Embryonic facial prominence (tissue), 1 donor: Measurements from ENCODE around the gene GREB1L.
"Not testable (repeated sequence)": the region's sequence is repeated elsewhere in the genome, so short reads cannot be mapped to it uniquely, and the experiment has no call there.

Source experiments
- DNase-seq: peaks from one replicate; pipeline ENCODE4 v3.0.0-alpha.2; 2016; ENCODE audit errors: extremely low spot score

Gene GREB1L

DNA sequence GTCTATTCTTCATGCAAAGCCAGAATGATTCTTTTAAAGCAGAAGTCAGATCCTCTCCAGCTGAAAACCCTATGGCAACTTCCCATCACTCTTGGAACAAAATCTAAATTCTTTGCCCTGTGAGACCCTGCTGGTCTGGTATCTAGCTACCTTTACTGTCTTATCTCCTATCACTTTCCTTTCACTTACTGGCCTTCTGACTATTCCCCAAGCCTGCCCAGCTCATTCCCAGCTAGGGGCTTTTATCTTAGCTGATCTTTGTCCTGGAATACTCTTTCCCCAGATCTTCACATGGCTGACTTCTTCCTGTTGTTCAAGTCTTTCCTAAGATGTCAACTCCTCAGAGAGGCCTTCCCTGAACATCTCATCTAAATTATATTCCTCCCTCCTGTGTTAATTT, 63.6 kb downstream of the GREB1L start:
- DNase-seq, result no peak

DNA sequence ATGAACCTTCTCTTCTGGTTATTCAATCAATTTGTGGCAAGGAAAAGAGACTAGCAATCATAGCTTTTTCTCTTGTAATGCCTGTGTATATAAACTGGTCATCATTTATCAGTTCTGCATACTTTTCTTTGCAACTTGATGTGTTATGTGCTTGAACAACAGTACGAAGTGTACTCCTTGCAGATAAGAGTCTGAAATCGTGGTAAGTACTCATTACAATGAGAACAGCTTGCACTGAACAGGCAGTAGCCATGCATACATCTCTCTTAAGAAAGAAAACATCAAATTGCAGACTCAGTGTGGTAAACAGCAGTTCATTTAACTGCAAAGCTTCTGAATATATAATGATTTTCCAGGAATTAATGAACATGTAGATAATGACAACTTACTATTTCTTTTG, 64.3 kb downstream of the GREB1L start:
- DNase-seq, result no peak

DNA sequence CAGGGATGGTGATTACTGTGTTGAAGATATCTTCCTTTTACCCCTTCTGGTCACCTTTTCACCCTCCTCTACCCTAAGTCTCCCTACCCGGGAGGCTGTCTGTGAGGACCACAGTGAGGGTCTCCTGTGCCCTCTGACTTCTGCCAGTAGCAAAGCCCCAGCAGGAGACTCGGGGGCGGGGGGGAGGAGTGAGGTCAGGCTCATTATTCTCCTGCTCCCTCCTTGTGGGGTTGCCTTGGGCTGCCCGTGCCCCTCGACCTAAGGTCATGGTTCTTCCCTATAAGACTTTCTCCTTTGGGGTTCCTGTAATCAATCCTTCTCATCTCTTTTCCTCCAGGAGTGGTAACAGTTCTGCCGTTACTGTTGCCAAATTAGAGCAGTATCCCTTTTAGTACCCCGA, 65.5 kb downstream of the GREB1L start:
- DNase-seq, result no peak

DNA sequence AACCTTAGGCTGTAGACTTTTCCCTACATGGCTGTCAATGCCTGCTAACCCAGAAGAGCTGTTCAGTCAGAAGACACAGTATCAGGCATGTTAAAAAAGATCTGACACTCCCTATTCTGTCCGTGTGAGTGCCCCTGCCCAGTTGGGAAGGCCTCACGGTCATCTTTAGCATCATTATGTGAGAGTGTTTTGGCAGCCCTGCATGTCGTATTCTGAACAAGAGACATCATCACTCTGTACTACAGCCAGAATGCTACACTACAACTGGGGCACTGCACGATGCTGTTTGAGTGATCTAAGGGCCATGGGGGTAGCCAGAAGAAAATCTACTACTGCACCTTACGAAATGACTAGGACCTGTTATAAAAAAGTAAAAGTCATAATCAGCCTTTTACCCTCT, 67.2 kb downstream of the GREB1L start:
- DNase-seq, result no peak

DNA sequence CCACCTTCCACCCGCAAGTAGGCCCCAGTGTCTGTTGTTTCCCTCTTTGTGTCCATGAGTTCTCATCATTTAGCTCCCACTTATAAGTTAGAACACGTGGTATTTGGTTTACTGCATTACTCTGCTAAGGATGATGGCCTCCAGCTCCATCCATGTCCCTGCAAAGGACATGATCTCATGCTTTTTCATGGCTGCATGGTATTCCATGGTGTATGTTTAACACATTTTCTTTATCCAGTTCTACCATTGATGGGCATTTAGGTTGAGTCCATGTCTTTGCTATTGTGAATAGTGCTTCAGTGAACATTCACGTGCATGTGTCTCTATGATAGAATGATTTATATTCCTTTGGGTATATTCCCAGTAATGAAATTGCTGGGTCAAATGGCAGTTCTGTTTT, 69.9 kb downstream of the GREB1L start:
- DNase-seq, result not testable (repeated sequence)

DNA sequence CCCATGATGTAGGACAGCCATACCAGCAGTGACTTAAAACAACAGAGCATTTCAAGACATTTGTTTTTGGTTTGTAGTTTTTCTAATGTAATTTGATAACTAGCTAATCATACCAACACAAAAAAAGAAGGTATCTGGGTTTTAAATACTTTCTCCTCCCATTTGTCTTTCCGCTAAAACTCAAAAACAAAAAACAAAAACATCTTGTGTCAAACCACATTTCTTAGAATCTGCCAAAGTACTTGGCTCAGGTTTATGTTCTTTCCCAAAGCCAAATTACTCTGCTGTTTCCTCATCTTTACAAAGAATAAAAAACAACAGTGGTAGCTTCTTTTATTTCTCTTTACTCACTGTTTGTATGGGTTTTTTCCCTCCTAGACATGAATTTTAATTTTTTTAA, 71.5 kb downstream of the GREB1L start:
- no peak for DNase-seq

DNA sequence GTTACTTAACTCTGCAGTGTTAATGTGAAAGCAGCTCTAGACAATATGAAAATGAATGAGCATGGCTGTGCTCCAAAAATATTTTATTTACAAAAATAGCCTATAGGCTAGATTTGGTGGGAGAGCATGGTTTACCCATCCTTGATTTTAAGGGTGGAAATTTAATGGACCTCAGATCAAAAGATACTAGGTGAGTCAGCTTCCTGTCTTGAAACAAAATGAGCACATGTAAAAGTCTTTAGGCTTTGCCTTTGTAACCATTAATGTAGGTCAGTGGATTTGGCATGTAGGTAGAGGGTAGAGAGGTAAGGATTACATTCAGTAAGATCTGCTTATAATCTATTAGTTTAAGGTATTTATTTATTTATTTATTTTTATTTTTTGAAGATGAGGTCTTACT, 72.7 kb downstream of the GREB1L start:
- no peak for DNase-seq

DNA sequence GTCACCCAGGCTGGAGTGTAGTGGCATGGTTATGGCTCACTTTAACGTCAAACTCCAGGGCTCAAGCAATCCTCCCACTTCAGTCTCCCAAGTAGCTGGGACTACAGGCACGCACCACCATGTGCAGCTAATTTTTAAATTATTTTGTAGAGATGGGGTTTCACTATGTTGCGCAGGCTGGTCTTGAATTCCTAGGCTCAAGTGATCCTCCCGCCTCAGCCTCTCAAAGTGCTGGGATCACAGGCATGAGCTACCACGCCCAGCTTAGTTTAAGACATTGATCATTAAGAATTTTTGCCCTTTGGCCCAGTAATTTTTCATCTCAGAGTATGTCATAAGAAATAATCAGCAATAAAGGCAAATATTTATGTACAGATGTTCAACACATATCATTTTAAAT, 73.1 kb downstream of the GREB1L start:
- not testable (repeated sequence) for DNase-seq

DNA sequence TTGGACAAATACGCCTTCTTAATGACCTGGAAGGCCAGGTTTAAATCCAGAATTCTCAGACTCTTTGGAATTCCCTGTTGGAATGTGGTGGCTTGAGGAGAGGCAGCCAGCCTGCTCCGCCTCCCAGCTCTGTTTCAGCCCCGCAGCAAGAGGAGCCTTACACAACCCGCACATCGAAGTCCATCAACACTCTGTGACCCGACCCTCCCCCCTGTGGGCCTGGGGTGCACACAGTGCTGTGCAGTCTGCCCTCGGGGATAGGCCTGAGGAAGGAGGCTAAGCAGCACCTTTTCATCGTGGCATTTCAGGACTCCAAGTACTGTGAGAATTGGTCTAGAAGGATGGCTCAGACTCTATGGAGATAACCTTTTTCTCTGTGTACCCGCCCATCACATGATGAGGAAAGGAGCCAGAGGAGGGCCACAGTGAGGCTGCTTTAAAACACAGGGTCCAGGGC, 73.7 kb downstream of the GREB1L start:
- no peak for DNase-seq

DNA sequence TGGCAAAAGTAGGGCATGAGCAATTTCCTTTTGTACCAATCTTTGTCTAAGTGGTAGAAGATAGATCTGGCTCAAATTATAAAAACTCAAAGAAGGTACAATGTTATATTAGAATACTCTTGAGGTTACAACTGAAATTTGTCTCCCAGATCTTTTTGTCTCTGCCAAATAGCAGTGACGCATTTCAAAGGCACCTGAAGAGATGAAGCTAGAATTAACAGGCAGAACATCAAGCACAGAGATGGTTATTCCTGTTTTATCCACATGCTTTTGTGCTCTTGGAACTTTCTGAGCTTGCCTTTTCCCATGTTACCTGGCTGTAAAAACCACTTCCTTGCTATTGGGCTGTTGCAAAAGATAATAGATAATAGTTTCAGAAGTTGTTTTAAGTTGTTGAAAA, 74.3 kb downstream of the GREB1L start:
- no peak for DNase-seq

DNA sequence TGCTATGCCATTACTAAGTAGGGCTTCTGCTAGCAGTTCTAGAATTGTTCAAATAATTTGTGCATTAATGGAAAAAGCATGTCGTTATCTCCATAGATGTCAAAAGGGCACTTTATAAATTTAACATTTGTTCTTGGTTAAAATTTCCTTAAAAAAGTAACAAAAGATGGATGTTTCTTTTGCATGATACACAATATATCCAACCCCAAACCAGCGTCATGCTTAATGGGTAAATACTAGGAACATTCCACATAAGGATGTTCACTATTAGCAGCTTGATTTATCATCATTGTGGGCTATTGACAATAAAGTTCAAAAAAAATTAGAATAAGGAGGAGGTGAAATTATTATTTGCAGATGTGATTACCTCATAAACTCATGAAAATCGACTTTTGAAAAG, 79.7 kb downstream of the GREB1L start:
- DNase-seq, result no peak

DNA sequence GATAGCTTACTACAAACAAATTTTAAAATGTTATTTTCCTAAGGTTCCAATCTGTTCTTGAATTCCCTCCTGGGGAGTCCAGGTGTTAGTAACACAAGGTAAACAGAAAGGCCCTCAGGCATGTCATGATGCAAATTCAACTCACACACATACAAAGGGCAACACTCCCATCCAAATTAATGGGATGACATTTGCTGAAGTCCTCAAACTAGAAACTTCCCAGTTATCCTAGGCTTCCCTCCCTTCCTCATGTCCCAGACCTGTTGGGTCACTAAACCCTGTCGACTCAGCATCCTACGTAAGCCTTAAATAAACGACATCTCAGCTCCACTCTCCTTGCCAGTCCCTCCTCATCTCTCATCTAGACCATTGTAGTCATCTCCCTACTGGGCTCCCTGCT, 85.1 kb downstream of the GREB1L start:
- DNase-seq, result no peak

DNA sequence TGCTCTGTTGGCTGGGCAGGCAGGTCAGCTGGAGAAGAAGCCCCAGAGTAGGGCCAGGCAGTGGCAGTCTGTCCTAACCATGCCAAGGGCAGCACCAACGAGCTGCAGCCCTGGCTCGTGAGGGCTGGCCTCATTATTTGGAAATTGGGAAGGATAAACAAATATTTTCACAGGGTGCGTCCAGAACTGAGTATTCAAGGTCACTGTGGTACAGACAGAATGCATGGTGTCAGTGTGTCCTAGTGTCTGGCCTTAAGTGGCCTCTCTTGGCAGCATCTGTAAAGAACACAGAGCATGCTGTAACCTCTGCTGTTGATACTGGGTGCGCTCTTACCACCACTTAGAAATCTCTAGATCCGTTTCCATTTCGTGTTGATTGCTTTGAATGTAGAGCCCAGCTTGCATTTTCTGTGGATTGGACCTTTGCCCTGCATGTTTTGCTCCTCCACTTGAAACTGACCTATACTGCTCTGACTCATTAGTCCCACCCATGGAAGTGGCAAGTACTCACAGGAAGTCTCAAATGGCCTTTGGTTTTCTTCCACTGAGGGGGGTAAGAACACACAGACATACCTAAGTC, 88.2 kb downstream of the GREB1L start:
- no peak for DNase-seq

DNA sequence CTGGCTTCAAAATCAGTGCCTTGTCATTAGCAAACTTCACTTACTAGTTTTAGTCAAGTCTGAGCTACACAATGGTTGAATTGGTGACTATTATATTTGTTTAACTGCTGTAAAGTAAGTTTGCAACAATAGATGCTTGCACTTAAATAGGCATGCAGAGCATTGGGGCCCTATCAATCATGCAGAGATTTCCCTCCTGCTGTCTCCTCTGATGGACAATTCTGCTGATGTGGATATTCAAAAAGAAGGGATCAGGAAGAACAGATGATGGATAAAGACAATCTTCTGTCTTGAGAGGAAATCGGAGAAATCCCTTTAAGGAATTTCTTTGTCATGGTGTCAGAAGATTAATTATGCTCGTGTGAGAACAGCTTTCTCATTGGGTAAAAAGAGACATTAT, 89.0 kb downstream of the GREB1L start:
- DNase-seq, result no peak

DNA sequence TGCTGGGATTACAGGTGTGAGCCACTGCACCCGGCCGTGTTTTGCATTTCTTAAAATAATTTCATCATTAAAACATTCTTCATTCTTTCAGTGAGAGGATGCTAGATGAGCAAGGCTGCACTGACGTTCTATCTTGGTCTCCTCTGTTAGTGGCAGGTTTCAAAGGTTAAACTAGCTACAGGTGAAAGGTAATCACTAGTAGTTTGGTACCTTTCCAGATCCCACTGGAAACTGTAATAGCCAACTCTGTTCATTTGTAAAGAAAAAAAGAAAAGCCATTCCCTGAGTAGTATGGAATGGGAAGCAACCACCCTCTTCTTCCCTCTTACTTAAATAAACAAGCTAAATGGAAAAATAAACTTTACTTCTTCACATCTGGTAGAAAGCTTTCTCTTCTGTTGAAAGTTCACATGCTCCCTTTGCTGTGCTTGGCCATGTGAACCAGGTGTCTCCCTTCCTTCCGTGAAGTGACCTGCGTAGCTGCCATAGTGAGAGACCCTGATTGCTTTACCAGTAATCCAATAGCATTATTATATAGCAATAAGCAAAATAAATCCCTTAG, 94.0 kb downstream of the GREB1L start:
- no peak for DNase-seq

DNA sequence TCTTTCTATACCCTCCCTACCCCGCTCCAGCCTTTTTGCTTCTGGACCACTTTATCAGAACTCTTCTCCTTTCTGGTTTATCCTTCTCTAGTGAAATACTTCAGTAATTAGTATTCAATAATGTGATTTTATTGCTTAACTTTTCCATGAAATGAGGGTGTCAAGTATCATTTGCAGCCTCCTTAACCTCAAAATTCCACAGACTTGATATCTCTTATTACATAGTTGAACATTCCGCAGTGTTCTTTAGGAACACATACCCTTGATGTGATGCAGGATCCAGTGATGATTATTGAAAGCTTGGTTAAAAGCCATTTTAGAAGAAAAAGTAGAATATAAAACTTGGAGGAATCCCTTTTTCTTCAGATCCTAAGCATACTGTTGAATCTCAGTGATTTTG, 94.8 kb downstream of the GREB1L start:
- no peak for DNase-seq

DNA sequence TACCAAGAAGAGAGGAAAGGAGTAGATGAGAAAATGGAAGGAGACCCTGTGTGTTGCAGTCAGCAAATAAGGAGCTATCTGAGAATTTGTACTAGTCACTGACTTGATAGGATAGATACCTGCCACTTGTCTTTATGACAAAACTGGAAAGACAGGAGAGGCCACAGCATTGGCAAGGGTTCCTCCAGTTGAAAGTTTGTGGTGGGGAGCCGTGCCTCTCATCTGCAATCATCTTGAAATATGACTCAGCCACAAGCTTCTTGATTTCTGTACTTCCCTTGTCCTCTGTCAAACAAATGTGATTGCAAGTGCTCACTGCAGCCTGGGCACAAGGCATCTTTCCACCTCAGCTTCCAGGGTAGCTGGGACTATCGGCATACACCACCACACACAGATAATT, 99.1 kb downstream of the GREB1L start:
- no peak for DNase-seq

DNA sequence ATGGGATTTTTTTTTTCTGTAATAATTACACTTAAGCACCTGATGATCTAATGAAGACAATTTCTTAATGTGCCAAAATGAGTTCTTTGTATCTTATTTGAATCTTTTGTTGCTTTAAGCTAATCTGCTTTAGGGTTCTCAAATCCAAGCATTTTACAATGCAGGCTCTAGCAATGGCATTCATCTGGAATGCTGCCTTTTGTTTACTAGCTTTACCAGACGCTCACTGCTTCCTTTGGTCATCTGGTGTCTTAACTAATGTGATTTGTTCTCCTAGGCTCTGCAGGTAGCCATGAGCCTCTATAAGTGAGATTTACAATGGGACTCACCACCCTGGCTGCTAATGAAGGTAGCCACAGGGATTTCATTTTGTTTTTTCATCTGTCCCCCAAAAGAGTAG, 100.3 kb downstream of the GREB1L start:
- no peak for DNase-seq

DNA sequence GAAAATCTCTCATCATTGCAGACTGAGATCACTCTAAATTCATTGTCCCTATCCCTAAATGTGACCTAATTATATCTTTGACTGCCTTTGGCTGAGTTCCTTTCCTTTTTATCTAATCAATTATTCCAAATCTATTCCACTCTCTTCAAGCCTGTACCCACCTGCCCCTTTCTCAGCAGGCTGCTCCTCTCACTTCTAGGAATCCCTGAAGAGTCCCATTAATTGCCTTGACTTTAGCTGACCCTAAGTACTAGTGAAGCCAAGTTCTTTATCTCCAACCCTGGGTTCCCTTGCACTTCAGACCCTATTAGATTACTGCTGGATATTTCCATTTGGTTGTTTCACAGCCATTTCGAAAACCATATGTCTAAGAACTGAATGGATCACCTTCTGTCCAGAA, 102.8 kb downstream of the GREB1L start:
- DNase-seq, result no peak

DNA sequence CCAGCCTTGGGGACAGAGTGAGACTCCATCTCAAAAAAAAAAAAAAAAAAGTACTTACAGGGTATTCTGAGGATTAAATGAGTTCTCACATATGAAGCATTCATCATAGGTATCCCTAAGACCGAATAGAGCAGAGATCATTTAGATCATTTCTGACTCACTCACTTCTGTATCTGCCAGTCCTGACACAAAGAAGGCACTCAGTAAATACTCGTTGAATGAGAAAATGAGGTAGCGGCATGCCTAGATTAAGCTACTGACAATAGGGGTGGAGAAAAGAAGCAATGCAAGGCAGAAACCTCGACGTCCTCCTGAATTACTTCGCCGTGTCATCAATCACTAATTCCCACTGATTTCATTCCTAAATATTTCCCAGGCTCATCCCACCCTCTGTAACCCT, 103.8 kb downstream of the GREB1L start:
- no peak for DNase-seq

DNA sequence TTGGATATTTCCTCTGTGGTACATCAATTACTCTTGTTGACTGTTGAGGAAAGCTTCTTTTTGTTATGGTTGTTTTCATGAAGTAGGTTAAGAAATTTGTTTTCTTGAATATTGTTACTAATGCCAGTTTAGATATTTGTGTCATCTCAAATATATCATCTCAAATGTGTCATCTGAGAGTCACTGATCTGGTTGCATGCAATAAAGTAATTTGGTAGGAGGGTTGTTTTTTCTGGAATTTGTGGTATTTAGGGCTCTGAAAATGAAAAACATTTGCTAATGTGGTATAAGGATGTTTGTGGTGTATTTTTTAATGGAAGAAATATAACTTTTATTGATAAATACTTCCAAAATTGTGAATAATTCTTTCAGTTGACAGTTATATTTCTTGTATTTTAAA, 117.7 kb downstream of the GREB1L start:
- no peak for DNase-seq

DNA sequence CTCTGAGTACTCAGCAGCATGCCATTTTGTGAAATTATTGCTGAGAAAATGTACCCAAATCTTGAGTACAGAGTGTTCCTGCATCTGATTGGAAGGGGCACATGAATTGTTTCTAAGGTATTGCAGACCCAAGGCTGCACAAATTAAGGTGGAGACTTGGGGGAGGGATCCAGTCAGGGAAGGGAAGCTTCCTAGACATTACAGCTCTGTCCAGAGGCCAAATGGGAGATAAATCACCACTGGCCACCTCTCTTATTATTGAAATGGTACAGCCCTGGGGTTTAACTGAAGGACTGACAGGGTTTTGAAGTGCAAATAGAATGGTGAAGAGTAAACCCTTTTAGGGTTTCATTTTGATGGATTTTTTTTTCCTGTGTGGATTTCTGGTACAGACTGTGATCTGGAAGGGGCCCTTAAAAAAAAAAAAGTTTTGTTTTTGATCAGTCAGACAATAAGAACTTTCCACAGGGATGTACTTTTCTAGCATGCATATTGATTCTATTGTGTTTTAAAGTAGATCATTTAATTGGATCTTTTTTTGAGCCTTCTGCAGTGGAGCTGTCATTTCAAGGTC, 119.4 kb downstream of the GREB1L start:
- no peak for DNase-seq

DNA sequence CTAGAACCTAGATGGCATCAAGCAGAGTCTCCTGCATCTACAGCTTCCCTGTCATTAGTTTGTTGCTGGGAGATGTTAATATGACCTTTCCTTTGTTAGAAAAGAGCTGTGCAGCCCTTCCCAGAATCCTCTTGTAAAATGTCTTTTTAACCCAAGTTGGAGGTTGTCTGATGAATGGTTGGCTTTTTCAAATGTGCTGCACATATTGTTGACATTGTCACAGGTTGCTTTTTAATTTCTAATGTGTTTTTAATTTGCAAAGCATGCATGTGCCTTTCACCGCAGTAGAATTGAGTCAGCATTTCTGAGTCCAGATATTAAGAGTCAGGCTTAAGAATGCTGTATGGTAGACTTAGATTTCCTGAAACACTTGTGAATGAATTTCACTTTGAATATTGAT, 120.8 kb downstream of the GREB1L start:
- DNase-seq, result no peak

DNA sequence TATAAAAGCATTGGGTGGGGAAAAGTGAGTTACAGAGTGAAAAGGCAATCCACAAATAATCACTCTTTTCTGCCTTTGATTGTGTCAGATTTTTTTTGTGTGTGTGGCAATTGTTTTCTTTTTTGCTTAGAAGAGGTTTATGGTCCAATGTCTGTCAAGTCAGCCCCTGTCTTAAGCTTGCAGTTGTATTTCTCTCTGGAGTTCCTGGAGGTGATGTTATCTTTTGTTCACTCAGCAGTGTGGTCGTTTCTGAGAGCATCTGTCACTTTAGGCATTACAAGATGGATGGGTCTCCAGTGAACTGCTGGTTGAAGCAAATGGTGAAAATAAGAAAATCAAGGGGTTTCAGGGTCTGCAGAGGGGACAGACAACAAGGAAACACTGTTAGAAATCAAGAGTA, 121.3 kb downstream of the GREB1L start:
- no peak for DNase-seq
